Sigmoid colon (tissue), 7 donors: ENCODE results near the gene CHAT. TPM values are rescaled to one million over a fixed set of nuclear protein-coding genes. Genes with fewer than 3 reads are reported as not detected.
A peak's percentile ranks its signal among the peaks of the same experiment; 100 is the strongest.

Experiments used
- DNase-seq: peaks from one replicate; pipeline ENCODE4 v3.0.0-alpha.2; 2019
- H3K27ac ChIP-seq, 4 donors: fragments of 200-600 bp; sonication (generic); one replicate each; pipeline ENCODE4 v1.5.1; 2016 to 2019; ENCODE audit warnings: mild to moderate bottlenecking in 1 of 4
- H3K27me3 ChIP-seq, 3 donors: fragments of 200-600 bp; sonication (generic); one replicate each; pipeline ENCODE4 v1.5.1; 2019; ENCODE audit warnings: mild to moderate bottlenecking in 1 of 3
- H3K36me3 ChIP-seq, 4 donors: fragments of 200-600 bp; sonication (generic); one replicate each; pipeline ENCODE4 v1.5.1; 2016 to 2019
- H3K4me1 ChIP-seq, 4 donors: fragments of 200-600 bp; sonication (generic); one replicate each; pipeline ENCODE4 v1.5.1; 2017 to 2019
- H3K4me3 ChIP-seq, 4 donors: fragments of 200-600 bp; sonication (generic); one replicate each; pipeline ENCODE4 v1.5.1; 2017 to 2019; ENCODE audit warnings: mild to moderate bottlenecking in 2 of 4, moderate library complexity in 1 of 4
- H3K9me3 ChIP-seq, 4 donors: fragments of 200-600 bp in 3 of 4; sonication (generic) in 3 of 4; one replicate each; pipeline versions ENCODE4 v1.5.1 to v1.6.1; 2013 to 2019
- EP300 ChIP-seq, 4 donors: sonication (generic); formaldehyde crosslinking; IDR thresholded peaks; one replicate each; pipeline ENCODE4 v1.6.1; 2017; ENCODE audit warnings: antibody characterized with exemption in 4 of 4
- POLR2A ChIP-seq, 2 donors: fragments of 450-650 bp; IDR thresholded peaks; one replicate each; pipeline ENCODE4 v1.6.1; 2016; ENCODE audit warnings: antibody characterized with exemption in 2 of 2, mild to moderate bottlenecking in 2 of 2, moderate library complexity in 2 of 2
- POLR2AphosphoS5 ChIP-seq, 4 donors: sonication (generic); formaldehyde crosslinking; IDR thresholded peaks; one replicate each; pipeline ENCODE4 v1.6.1; 2017; ENCODE audit warnings: antibody characterized with exemption in 4 of 4
- WGBS, 2 donors: extraction: QIAGEN DNeasy Blood & Tissue Kit; methylation state at CpG; one replicate each; pipeline ENCODE4 v1.1.7; 2013; 5-methylcytosine and 5-hydroxymethylcytosine counted together
- intact Hi-C: fragments of 100-400 bp; cut with DNase I; formaldehyde crosslinking; loops from one replicate; pipeline ENCODE4 v1.15.1; 2023
- polyA plus RNA-seq, 3 donors: library from polyadenylated mRNA; stranded (reverse); fragments of 200-250 nt; gene quantifications; one replicate each; pipeline ENCODE4 v1.2.3, GENCODE V29; 2013
- total RNA-seq, 4 donors: library from RNA; depleted of rRNA; stranded (reverse); fragments of >200 nt; gene quantifications; one replicate each; pipeline ENCODE4 v1.1.0, GENCODE V29; 2016
- TF ChIP-seq, protein P1 (sequence below), 4 experiments: fragments of 450-650 bp in 3 of 4; fragments of 200-600 bp in 1 of 4; IDR thresholded peaks; one replicate each; pipeline ENCODE4 v1.5.1; 2016 to 2019; ENCODE audit warnings: antibody characterized with exemption in 4 of 4, mild to moderate bottlenecking in 3 of 4, moderate library complexity in 2 of 4
- donor health status: healthy with polysubstance abuse.
- donor health status: Bipolar disorder and iron deficiency.
- donor health status: healthy.

CHAT gene
- total and polyA plus RNA-seq, 7 donors: 0.41 to 0.57 TPM; not detected in 5

DNA sequence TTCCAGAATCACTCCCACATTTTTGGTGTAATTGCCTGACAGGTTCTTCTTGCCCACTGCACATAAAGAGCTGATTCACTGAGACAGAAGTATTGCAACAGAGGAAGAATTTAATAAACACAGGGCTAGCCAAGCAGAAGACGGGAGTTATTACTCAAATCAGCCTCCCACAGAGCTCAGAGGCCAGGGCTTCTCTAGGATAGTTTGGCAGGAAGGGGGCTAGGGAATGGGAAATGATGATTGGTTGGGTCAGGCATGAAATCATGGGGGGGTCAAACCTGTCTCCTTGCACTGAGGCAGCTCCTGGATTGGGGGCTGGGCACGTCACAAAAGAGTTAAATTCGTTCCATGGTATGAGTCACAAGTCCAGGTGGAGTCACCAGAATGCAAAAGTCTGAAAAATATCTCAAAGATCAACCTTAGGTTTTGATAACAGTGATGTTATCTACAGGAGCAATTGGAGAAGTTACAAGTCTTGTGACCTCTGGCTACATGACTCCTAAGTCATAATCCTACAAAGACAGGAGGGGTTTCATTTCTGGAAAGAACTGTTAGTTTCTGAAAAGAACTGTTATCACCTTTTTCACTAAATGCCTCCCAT, 44.7 kb upstream of the CHAT start:
- no peak for DNase-seq
- H3K27me3 ChIP-seq: no peaks in the 10 kb centered on the region
- no peaks in the 10 kb centered on the region for H3K36me3 ChIP-seq
- intact Hi-C loops: no loop called here
- H3K27ac ChIP-seq: peak overlapping the region in 1 of 4 donors; percentile 32
- H3K4me3 ChIP-seq: no peak overlapping the region
- 51 to 67% methylated on average over 3 of the region's 3 CpGs for WGBS, 2 donors
- H3K4me1 ChIP-seq: peaks cover 0 to 26% (median 2%) of the 10 kb centered on the region in 4 donors
- TF ChIP-seq POLR2A (IDR thresholded peaks at IDR 0.05) (no peak), POLR2AphosphoS5 (IDR thresholded peaks at IDR 0.05) (peak in 1 of 4 donors; percentile 16)
- peaks cover 0 to 2% (median 0%) of the 10 kb centered on the region in 4 donors for H3K9me3 ChIP-seq

DNA sequence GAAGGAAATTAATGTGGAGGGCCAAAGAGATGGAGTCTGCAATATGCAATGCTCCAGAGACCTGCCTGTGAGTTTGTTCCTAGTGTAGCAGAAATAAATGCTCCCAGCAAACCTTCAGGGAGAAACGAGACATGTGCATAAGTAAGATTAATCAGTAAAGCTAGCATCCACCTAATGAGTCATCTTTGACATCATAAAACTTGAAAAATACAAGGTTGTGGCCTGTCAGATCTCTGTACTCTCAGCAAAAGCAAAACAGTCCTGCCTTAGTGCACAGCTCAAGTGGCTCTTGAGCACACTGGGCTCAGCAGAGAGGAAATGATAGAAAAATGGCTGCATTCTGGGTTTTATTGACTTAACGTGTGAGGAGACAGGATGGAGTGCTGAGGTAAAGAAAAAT, 42.4 kb upstream of the CHAT start:
- no peak for TF ChIP-seq POLR2A (IDR thresholded peaks at IDR 0.05)
- TF ChIP-seq, protein P1, sequence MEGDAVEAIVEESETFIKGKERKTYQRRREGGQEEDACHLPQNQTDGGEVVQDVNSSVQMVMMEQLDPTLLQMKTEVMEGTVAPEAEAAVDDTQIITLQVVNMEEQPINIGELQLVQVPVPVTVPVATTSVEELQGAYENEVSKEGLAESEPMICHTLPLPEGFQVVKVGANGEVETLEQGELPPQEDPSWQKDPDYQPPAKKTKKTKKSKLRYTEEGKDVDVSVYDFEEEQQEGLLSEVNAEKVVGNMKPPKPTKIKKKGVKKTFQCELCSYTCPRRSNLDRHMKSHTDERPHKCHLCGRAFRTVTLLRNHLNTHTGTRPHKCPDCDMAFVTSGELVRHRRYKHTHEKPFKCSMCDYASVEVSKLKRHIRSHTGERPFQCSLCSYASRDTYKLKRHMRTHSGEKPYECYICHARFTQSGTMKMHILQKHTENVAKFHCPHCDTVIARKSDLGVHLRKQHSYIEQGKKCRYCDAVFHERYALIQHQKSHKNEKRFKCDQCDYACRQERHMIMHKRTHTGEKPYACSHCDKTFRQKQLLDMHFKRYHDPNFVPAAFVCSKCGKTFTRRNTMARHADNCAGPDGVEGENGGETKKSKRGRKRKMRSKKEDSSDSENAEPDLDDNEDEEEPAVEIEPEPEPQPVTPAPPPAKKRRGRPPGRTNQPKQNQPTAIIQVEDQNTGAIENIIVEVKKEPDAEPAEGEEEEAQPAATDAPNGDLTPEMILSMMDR (IDR thresholded peaks at IDR 0.05): no peak
- TF ChIP-seq POLR2AphosphoS5 (IDR thresholded peaks at IDR 0.05): peak in 3 of 4 donors; percentile 20 to 81 (median 74)
- TF ChIP-seq EP300 (IDR thresholded peaks at IDR 0.05): peak in 1 of 4 donors; percentile 11
- 27 to 37% methylated on average over 2 of the region's 2 CpGs for WGBS, 2 donors
- no peak for DNase-seq
- Histone ChIP-seq H3K4me3 (no peak overlapping the region), H3K4me1 (peaks cover 0 to 26% (median 2%) of the 10 kb centered on the region in 4 donors), H3K27me3 (no peaks in the 10 kb centered on the region), H3K36me3 (no peaks in the 10 kb centered on the region), H3K27ac (no peak overlapping the region), H3K9me3 (peaks cover 0 to 2% (median 0%) of the 10 kb centered on the region in 4 donors)
- intact Hi-C loops: no loop called here

DNA sequence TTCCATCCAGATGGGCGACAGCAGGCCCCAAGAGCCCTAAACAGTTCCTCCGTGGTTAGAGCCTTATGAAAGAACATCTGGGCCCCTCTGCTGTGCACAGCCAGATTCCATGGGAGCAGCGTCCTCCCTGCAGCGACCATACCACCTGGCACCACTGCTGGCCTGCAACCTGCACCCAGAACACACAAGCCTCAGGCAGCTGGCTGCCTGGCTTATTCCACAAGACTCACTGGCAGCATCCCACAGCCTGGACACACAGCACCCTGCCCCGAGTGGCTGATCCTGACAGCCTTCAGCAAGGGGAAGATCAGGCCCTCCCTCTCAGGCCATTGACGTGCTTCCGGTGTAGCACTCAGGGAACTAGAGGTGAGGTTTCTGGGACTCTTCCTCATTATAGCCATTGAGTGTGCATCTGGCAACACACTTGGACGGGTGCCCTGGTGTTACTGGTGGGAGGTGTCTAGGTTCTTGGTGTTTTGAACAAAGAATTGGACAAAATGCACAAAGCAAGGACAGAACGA, 41.2 kb upstream of the CHAT start:
- TF ChIP-seq EP300 (IDR thresholded peaks at IDR 0.05) (no peak), POLR2AphosphoS5 (IDR thresholded peaks at IDR 0.05) (no peak), POLR2A (IDR thresholded peaks at IDR 0.05) (no peak)
- TF ChIP-seq, protein P1 (IDR thresholded peaks at IDR 0.05): no peak
- intact Hi-C loops: no loop called here
- DNase-seq: no peak
- 70 to 76% methylated on average over 9 of the region's 9 CpGs for WGBS, 2 donors
- Histone ChIP-seq H3K4me1 (peaks cover 0 to 26% (median 2%) of the 10 kb centered on the region in 4 donors), H3K36me3 (no peaks in the 10 kb centered on the region), H3K9me3 (no peaks in the 10 kb centered on the region), H3K4me3 (no peak overlapping the region), H3K27me3 (no peaks in the 10 kb centered on the region), H3K27ac (no peak overlapping the region)

DNA sequence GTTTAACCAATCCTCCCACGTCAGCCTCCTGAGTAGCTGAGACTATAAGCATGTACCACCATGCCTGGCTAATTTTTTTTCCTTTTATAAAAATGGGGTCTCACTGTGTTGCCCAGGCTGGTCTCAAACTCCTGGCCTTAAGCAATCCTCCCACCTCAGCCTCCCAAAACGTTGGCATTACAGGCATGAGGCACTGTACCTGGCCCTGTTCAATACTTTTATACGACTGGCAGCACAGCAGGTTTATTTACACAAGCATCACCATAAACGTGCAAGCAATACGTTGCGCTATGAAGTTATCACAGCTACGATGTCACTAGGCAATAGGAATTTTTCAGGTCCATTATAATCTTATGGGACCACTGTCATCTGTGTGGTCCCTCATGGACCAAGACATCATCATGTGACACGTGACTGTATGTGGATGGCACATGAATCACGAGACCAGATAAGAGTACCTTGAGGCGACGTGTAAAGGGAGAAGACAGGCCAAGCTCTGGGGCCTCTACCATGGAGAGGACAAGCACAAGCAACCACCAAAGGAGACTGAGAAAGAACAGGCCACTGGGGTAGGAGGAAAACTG, 38.3 kb upstream of the CHAT start:
- Histone ChIP-seq H3K4me1 (peaks cover 0 to 23% (median 11%) of the 10 kb centered on the region in 4 donors), H3K9me3 (no peaks in the 10 kb centered on the region), H3K27ac (no peak overlapping the region), H3K4me3 (no peak overlapping the region), H3K27me3 (no peaks in the 10 kb centered on the region), H3K36me3 (no peaks in the 10 kb centered on the region)
- TF ChIP-seq EP300 (IDR thresholded peaks at IDR 0.05) (no peak), POLR2AphosphoS5 (IDR thresholded peaks at IDR 0.05) (no peak), POLR2A (IDR thresholded peaks at IDR 0.05) (no peak)
- TF ChIP-seq, protein P1 (IDR thresholded peaks at IDR 0.05): no peak
- intact Hi-C loops: no loop called here
- WGBS, 2 donors: 52 to 78% methylated on average over 11 of the region's 11 CpGs
- DNase-seq: no peak

DNA sequence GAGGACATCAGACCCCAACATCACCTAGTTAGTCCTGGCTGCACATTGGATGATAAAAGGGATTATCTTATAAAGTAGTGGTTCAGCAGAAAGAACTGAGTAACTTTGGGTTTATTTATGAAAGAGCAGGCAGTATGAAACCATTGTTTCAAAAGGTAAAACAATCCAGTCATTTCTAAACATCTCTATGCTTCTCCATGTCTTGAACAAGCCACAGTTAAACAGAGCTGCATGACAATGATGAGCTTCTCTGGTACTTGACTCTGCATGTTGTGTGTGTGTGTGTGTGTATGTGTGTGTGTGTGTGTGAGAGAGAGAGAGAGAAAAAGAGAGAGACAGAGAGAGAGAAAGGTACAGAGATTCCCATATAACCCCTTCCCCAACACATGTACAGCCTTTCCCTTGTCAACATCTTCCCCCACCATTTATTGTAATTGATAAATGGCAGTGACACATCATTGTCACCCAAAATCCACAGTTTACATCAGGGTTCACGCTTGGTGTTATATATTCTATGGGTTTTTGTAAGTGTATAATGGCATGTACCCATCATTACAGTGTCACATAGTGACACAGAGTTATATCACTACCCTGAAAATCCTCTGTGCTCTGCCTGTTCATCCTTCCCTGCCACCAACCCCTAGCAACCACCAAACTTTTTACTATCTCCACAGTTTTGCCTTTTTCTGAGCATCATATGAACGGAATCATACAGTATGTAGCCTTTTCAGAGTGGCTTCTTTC, 36.5 kb upstream of the CHAT start:
- intact Hi-C loops: no loop called here

More for the DNA sequence above, 36.5 kb upstream of the CHAT start:
- Histone ChIP-seq H3K4me1 (peaks cover 0 to 14% (median 8%) of the 10 kb centered on the region in 4 donors), H3K36me3 (no peaks in the 10 kb centered on the region), H3K27me3 (no peaks in the 10 kb centered on the region), H3K4me3 (no peak overlapping the region), H3K27ac (no peak overlapping the region), H3K9me3 (no peaks in the 10 kb centered on the region)
- no peak for DNase-seq
- 76 to 89% methylated on average over 2 of the region's 2 CpGs for WGBS, 2 donors
- no peak for TF ChIP-seq EP300 (IDR thresholded peaks at IDR 0.05)
- no peak for TF ChIP-seq POLR2AphosphoS5 (IDR thresholded peaks at IDR 0.05)
- TF ChIP-seq, protein P1 (IDR thresholded peaks at IDR 0.05): no peak
- no peak for TF ChIP-seq POLR2A (IDR thresholded peaks at IDR 0.05)
